Amygdala (tissue), 56 donors: ENCODE measurements around the gene STN1.

Experiments used
- DNase-seq, 56 donors: peaks; one replicate each; lab custom pipeline; 2025; lab: John Stamatoyannopoulos, UW

STN1 gene

DNA sequence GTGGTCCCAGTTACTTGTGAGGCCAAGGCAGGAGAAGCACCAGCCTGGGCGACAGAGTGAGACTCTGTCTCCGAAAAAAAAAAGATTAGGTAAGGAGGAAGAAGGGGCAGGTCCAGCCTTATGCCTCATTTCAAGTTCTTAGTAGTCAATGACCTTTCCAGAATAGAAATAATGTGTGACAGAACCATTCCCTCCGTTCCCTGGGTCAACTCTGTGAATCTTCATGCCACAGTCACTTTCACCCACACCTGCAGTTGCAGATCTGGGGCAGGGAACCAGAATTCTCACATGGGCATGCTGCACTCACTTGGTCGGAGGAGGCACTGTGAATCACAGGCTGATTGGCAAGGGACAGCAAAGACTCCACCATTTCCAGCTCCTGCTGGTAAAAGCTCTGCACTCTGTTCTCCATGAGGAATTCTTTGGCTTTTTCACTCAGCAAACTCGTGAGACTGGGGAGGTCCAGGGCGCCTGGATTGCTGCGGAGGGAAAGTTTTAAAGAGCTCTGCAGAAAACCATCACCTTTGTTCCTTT, 20.7 kb downstream of the STN1 start:
- peak in 2 of 56 donors; percentile 17 to 18 for DNase-seq

DNA sequence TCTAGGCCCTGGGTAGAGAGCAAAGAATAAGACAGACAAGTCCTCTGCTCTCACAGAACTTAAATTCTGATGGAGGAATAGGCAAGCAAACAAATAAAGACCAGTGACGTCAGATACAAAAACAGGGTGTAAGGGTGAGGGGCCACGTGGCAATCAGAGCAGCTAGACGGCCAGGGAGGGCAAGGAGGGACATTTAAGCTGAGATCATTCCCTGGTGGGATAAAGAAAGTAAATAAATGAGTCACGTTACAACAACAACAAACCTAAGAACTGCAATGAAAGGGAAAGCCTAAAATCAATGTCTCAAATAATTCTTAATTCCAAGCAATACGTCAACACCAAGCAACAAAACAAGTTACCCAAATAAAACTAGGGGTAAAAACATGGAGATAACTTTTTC, 21.8 kb downstream of the STN1 start:
- DNase-seq, result no peak

DNA sequence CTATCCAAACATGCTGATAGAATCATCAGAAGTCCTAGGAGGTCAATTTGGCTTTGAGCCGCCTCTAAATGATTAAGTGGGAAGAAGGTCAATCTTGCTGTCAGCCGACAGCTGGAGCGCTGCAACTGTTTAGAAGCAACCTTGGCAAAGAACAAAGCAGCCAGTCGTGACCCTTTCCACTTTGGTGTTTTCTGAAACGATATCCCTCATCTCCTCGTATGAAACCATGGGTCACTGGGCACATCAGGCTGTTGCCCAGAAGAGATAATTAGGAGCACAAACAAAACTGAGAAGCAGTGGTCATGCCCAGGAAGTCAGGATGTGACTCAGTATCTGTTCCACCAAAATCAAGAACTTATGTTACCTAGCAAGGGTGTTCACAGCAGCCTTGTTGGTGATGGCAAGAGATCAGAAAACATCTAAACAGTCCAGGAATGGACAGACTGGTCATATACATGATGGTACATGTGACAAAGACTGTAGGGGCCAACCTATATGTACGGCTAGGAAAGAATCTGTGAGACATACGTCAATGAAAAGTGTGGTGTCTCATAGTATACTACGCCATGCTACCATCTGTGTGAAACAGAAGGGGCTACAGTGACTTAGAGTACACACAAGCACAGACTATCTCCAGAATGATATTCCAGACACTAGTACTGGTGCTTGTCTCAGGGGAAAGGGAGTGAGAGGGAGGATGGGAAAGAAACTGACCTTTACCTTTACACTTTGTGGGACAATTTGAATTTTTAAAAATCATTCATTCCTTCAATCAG, 22.4 kb downstream of the STN1 start:
- no peak for DNase-seq

DNA sequence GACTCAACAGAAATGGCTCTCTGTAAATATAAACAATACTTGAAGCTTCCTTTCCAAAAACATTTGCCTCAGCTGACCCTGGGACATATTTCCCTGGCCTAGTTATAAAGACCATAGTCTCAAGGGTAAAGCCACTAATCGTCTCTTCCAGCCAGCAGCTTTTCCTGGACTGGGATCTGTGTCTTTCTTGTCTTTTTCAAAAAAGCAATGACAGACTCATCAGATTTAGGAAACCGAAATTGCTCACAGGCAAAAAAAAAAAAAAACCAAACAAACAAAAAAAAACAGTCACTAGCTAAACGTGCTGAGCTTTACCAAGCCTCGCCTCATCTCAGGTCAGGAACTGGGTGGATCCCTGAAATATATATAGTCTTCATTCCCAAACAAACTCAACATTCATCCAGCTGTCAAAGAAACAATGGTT, 23.5 kb downstream of the STN1 start:
- no peak for DNase-seq

DNA sequence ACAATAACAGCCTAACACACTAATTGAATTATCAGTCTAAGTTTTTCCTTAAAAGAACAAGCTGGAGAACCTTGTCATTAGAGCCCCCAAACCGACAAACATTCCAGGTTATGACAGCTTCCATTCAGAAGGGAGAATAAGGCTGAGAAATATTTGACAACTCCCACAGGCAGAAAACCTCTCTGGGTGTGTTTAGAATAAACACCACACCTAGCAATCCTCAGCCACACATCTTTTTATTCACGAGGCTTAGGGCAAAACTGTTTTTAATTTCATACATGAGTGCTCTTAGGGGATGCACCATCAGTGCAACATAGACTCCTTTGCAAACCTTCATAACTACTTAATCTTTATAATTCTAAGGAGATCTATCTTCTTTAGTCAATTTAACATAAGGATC, 24.2 kb downstream of the STN1 start:
- DNase-seq, result no peak

DNA sequence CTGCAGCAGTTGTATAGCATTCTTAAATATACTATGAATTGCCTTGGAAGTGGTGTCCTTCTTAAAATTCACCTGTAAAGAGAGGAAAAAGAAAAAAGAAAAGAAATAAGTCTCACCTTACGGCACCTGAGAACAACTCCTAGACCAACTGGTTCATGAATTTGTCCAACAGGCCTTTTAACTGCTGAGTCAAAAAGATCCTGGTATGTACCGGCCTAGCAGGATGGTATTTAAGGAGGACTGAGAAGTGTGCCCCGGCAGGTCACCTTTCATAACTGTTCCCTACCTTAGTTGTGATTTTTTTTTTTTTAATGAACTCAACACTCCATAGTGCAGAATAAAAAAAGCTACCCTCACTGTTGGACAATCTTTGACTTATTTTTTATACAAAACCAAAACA, 25.8 kb downstream of the STN1 start:
- DNase-seq, result no peak

DNA sequence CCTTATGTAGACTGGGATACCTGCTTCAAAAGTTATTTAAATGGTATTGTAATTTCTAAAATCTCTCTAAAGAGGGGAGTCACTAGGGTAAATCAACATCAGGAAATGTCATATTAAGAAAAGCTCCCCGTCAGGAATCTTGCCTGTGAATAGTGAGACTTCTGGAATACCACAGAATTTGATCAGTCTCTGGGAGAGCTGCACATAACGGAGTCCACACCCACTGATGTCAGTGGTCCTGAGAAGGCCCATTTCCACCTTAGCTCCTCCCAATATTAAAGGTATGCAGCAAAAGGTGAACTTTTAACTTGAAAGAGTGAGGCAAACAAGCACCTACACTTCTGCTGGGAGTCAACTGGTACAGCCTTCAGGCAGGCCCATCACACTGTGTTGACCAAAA, 27.3 kb downstream of the STN1 start:
- DNase-seq, result no peak

DNA sequence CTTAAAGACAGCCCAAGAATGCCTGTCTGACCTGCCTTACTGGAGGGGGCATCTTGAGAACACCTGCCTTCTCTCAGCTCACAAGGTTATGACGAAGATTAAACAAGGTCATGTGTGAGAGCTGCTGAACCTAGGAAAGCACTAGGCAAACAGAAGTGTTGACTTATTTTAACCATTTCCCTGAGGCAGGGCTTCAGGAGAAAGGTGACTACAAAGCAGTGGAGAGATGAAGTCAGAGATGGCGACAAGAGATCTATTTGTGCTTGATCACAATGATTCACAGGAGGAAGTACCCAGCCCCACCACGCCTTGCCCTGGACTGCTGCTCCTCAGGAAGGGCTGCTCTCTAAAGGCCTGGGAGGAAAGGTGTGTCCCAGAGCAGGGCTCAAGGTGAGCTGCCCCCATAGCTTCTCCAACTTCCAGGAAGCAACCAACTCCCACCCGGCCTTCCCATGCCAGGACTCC, 27.8 kb downstream of the STN1 start:
- DNase-seq, result no peak

DNA sequence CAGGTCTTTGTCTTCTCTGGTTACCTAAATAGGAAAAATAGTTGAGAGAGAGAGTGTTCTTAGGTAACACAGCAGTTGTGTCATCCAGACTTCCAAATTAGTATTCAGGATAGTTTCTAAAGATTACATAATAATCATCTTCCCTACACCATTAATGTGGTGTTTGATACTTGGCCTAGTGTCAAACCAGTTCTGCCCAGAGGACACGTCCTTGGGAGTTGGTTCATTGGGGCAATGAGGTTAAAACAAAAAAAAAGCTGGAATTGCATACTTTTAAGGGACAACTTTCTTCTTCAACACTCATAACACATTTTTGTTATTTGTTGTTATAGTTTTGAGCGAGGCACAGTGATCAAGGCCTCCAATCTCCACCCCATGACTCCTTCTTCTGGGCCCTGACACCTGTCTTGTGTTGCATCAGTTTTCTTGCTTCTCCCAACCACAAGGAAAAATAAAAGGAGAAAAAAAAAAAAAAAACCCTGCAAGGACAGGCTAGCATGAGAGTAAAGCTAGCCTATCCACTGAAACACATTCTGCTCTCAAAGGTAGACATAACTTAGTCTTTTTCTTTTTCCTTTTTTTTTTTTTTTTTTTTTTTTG, 28.8 kb downstream of the STN1 start:
- no peak for DNase-seq

DNA sequence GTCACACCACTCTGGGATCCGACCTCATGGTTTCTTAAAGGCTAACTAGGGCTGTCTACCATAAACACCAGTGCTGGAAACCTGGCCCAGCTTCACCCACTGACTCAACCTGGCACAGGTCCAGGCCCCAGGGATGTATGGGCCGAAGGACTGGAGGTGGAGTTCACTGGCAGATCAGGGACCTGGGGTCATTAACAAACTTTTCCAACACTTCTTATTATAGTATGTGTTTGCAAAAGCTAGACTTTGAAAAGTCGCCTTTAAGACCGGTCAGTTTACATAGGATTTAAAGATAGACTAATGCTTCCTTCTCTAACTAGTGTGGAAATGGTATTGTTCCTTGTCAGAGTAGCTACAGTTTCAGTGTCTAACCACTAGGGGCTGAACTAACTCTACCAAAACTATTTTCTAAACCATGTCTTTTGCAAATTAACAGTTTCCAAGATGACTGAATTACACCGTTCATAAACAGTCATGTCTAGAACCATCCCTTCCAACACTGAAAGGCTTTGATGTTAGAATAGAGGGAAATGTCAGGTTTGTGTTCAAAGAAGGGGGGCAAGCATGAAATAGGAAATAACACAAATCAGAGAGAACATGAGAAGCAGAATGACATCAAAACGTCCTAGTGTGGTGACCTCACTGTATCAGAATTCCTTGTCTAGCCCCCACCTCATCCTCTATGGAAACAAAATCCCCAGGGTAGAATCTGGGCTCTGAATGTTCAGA, 29.7 kb downstream of the STN1 start:
- DNase-seq, result peak in 6 of 56 donors; percentile 5 to 68 (median 18)

DNA sequence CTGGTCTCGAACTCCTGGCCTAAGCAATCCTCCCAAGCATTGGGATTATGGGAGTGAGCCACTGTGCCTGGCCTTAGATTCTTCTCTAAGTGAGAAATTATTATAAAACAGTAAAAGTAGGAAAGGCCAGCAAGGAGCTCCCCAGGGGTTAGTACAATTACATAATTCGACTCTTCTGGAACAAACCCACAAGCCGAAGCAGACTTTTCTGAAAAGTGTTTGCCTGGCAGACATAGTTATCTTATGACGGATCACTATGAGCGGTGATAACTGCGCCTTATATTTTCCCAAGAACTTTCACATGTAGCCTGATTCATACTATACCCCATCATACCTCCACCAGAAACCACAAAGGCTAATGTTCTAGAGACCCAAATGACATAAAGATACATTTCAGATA, 32.4 kb downstream of the STN1 start:
- no peak for DNase-seq

DNA sequence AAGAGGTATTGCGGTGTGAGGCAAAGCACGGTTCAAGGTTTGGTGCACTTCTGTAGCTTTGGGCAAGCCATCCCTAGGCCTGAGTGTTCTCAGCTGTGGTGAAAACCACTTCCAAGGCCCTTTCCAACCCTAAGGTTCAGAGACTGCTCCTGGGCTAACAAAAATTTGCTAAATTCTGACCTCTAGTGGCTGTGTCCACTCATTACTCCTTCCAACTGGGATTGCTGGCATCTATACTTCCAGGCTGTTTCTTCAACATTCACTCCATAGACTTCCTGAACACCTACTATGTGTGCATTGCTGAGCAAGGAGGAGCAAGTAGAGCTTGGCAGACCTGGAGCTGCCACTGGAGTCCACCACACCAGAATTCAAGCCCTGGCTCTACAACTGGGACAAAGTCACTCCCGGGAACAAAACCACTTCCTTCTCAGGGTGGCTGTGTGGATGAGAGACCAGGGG, 33.3 kb downstream of the STN1 start:
- DNase-seq, result peak in 22 of 56 donors; percentile 3 to 59 (median 24)

DNA sequence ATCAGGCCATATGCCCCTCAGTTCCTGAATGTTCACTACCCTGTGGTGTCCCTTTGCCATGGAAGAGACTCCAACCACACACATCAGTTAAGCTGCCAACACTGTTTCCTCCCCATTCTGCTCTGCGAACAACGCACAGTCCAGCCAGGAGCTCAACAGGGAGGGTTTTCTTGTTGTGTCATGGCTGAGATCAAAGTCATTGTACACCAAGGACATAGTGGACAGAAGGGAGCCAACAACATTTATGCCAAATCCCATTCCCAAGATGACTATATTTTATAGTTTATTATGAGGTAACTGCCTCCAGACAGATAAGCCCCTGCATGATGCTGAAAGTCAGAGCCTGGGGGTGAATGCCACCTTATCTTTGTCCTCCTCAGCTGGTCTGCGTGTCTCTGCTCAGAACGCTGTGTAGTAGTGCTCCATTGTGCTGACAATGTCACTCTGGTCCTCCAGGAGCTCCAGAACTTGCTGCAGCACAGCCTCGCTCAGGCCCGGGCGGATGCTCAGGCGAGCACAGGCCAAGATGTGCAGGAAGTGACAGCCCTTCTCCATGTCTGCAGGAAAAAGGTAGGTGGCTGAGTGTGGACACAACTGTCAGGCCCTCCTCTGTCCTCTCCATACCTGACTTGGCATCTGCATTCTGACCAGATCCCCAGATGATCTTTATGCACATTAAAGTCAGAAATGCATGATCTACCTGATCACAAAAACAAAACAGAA, 35.5 kb downstream of the STN1 start:
- no peak for DNase-seq

DNA sequence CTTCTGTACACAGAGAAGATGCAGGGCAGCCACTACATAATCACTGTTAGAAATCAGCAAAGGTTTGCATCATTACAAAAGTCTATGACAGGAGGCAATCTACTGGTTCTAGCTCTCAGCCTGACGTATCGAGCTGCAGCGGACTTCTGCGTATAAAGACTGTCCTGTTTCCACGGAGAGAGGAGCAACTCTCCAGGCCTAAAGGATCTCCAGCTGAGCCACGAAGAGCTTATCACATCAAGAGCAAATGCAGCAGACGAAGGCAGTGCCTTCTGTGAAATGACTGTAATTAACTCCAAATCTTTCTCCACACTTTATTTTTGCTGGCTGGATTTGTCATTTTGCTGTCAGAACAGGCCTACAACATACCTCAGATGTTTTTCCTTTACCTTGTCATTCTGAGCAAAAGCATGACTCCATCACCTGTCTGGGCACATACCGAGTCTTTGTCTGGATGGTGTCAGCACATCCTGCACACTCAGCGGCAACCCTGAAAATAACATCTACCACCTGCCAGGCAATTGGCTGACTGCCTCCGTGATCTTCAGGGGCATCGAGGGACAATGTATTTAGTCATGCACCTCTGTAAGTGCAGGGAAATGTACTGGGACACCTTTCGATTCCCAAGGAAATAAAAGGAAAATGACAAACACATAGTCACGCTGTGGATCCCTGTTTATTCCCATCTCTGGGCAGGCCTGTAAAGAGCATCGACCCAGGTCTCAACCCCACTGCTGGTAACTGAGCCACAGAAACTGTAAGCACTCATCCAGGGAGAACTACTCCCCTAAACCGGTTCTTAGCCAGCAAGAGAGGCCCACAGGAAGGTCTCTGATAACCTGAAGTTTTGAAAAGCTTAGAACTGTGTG, 36.3 kb downstream of the STN1 start:
- DNase-seq, result no peak

DNA sequence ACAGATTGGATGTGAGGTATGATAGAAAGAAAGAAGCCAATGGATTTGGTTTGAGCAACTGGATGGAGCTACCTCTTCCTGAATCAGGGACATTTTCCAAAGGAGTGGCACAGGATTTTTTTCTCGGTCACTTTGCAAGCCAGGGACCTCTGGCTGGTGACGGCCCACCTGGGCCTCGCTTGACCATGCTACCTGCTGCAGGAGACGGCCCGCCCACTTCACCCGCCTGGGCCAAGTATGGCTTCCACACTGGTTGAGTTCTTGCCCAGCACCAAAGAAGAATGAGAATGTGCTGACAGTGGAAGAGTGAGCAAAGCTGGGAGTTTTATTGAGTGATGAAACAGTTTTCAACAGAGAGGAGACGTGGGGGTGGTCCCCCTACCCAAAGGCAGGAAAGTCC, 38.2 kb downstream of the STN1 start:
- DNase-seq, result no peak

DNA sequence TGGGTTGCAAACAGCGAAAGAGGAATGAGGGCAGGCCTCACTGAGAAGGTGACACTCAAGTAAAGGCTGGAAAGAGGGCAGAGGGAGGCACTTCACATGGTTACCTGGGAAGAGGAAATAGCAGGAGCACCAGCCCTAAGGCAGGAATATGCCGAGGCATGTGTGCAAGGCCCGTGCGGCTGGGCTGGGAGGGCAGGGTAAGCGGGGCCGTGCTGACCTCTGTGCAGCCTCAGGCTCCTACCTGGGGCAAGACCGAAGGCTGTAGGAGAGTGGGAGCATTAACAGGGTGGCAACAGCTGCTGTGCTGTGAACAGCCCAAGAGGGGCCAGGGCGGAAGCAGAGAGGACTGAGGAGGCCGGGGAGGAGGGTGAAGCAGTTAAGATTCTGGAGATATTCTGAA, 38.6 kb downstream of the STN1 start:
- no peak for DNase-seq

DNA sequence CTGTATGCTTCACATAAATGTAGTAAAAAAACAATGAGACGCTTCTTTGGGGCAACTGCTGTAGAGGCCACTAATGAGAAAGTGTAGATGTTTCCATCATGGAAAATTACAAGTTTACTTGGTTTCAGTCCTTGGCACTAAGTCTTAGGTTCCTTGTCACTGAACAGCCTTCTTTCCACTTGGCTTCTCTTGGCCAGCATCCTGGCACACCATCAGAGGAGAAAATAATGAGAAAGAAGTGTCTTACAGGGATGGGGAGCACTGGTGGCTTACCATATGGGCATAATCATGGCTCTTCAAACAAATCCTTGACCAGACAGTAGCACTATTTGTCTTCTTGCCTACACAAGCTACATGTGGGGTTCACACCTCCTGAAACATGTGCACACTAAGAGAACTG, 40.1 kb downstream of the STN1 start:
- DNase-seq, result peak in 2 of 56 donors; percentile 20 to 22

DNA sequence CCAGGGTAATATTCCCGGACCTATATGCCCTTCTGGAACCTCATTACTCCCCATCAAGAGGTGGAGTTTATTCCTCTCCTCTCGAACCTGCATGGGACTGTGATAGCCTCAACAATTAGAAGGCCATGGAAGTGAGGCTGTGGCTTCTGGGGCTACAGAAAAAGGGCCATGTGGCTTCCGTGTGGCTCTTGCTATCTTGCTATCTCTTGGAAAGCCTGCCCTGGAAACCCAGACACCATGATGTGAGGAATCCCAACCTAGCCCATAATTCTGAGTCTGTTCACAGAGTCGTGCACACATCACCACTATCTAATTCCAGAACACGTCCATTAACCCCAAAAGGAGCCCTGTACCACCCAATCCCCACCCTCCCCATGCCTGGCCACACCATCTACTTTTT, 41.8 kb downstream of the STN1 start:
- DNase-seq, result no peak

DNA sequence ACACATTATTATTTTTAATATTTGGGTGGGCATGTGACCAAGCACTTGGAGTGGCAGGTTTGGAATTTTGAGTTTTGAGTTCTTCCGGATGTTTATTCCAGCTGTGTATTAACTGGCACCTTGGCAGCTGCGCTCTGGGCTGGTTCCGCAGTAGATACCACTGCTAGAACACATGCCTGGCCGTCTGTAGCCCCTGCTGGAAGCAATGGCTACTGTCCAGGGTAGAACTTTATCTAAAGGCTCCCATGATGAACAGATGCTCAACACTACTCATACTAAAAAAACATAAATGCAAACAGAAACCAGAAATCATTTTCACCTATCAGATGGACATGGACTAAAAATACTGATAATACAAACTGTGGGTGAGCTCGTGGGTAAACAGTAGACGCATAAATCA, 43.3 kb downstream of the STN1 start:
- DNase-seq, result no peak
